Kidney capillary endothelial cell (primary cell): ENCODE measurements around the gene ROCK2.

Source experiments
- DNase-seq: peaks from one replicate; pipeline ENCODE4 v3.0.0-alpha.2; 2018; ENCODE audit warnings: low spot score

The ROCK2 gene

GRCh38 chr2:11367170-11367730, 22.8 kb upstream of the ROCK2 start:
- peak; percentile 40 for DNase-seq

GRCh38 chr2:11366326-11366741, 21.9 kb upstream of the ROCK2 start:
- no peak for DNase-seq

- no peak for DNase-seq
These were observed 20.9 kb upstream of the ROCK2 start for GRCh38 chr2:11365096-11365879.

- no peak for DNase-seq
These were observed 20.1 kb upstream of the ROCK2 start for GRCh38 chr2:11364565-11364887.

GRCh38 chr2:11363868-11364564, 19.6 kb upstream of the ROCK2 start:
- DNase-seq: no peak

- DNase-seq: no peak
These were observed 15.4 kb upstream of the ROCK2 start for GRCh38 chr2:11359865-11360264.

- DNase-seq: no peak
These were observed 13.1 kb upstream of the ROCK2 start for GRCh38 chr2:11357428-11357972.

- no peak for DNase-seq
These were observed 12.3 kb upstream of the ROCK2 start for GRCh38 chr2:11356764-11357163.

GRCh38 chr2:11355194-11356053, 11.0 kb upstream of the ROCK2 start:
- no peak for DNase-seq

- DNase-seq: no peak
These were observed 10.1 kb upstream of the ROCK2 start for GRCh38 chr2:11354363-11355154.

- DNase-seq: no peak
These were observed 8.5 kb upstream of the ROCK2 start for GRCh38 chr2:11352781-11353537.

- DNase-seq: no peak
These were observed 3.8 kb upstream of the ROCK2 start for GRCh38 chr2:11348209-11348749.

- DNase-seq: no peak
These were observed 3.0 kb upstream of the ROCK2 start for GRCh38 chr2:11347403-11347959.

GRCh38 chr2:11346023-11346482, 1.6 kb upstream of the ROCK2 start:
- DNase-seq: no peak

- DNase-seq: peak; percentile 52
These were observed 681 bp upstream of the ROCK2 start for GRCh38 chr2:11344956-11345677.

GRCh38 chr2:11343650-11344341, 640 bp downstream of the ROCK2 start:
- peak; percentile 51 for DNase-seq

GRCh38 chr2:11343368-11343649, 1.1 kb downstream of the ROCK2 start:
- no peak for DNase-seq

- DNase-seq: peak; percentile 38
These were observed 1.7 kb downstream of the ROCK2 start for GRCh38 chr2:11342551-11343367.
